ENCODE results near the gene DOHH.

DNA sequence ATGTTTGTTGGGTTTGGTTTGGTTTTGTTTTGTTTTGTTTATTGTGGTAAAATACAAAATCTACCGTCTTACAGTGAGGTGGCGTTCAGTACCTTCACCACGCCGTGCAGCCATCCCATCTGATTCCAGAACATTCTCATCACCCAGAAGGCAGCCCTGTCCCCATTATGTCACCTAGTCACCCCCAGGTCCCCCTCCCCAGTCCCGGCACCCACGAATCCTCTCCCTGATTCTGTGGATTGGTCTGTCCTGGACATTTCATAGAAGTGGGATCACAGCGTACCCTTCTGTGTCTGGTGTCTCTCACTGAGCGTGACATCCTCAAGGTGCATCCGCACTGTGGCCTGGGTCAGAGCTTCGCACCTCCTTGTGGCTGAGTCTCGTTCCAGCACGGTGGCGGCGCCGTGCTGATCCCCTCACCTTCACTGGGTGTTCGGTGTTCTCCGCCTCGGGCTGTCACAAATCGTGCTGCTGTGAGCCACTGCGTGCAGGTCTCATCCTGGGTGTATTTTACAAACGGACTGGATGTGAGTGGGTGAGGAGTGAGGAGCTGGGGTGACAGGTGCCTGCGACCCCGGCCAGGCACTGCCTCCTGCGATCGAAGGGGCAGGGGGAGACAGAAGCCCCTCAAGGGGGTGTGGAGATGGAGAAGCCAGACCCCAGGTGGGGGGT lies 37.9 kb upstream of the DOHH start:
- TF ChIP-seq, protein P1, sequence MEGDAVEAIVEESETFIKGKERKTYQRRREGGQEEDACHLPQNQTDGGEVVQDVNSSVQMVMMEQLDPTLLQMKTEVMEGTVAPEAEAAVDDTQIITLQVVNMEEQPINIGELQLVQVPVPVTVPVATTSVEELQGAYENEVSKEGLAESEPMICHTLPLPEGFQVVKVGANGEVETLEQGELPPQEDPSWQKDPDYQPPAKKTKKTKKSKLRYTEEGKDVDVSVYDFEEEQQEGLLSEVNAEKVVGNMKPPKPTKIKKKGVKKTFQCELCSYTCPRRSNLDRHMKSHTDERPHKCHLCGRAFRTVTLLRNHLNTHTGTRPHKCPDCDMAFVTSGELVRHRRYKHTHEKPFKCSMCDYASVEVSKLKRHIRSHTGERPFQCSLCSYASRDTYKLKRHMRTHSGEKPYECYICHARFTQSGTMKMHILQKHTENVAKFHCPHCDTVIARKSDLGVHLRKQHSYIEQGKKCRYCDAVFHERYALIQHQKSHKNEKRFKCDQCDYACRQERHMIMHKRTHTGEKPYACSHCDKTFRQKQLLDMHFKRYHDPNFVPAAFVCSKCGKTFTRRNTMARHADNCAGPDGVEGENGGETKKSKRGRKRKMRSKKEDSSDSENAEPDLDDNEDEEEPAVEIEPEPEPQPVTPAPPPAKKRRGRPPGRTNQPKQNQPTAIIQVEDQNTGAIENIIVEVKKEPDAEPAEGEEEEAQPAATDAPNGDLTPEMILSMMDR (conservative IDR thresholded peaks at IDR 0.05; ENCODE audit: low read length), result no peak
- no peak for TF ChIP-seq EZH2phosphoT487 (IDR thresholded peaks at IDR 0.05; ENCODE audit: borderline replicate concordance)
